Duodenal mucosa (tissue), 2 donors: ENCODE results near the gene TEDC1.

Source experiments
- H3K27ac ChIP-seq: one replicate; pipeline ENCODE4 v1.7.0; 2013; ENCODE audit warnings: low read depth, low read length
- H3K27me3 ChIP-seq, 2 donors: one replicate each; pipeline ENCODE4 v1.7.0; 2013; ENCODE audit warnings: low read length in 2 of 2, control low read depth in 1 of 2; ENCODE audit not compliant: insufficient read depth in 2 of 2, control insufficient read depth in 1 of 2
- H3K36me3 ChIP-seq, 2 donors: one replicate each; pipeline ENCODE4 v1.7.0; 2013; ENCODE audit warnings: low read length in 2 of 2, control low read depth in 1 of 2; ENCODE audit not compliant: insufficient read depth in 2 of 2, control insufficient read depth in 1 of 2
- H3K4me1 ChIP-seq, 2 donors: one replicate each; pipeline ENCODE4 v1.7.0; 2013; ENCODE audit warnings: low read length in 2 of 2, control low read depth in 1 of 2; ENCODE audit not compliant: insufficient read depth in 2 of 2, control insufficient read depth in 1 of 2
- H3K4me3 ChIP-seq, 2 donors: one replicate each; pipeline ENCODE4 v1.7.0; 2013; ENCODE audit warnings: low read length in 2 of 2, low read depth in 1 of 2
- H3K9ac ChIP-seq, 2 donors: one replicate each; pipeline ENCODE4 v1.7.0; 2013; ENCODE audit warnings: low read length in 2 of 2, low read depth in 1 of 2
- H3K9me3 ChIP-seq, 2 donors: one replicate each; pipeline ENCODE4 v1.7.0; 2013; ENCODE audit warnings: low read length in 2 of 2, control low read depth in 1 of 2; ENCODE audit not compliant: control insufficient read depth in 1 of 2

TEDC1 gene

GRCh38 chr14:105468621-105469241, 22.3 kb upstream of the TEDC1 start:
- H3K4me1 ChIP-seq: peaks cover 10 to 11% of the 10 kb centered on the region in 2 donors
- H3K9me3 ChIP-seq: no peaks in the 10 kb centered on the region
- H3K4me3 ChIP-seq: no peak overlapping the region
- peaks cover 0 to 5% of the 10 kb centered on the region in 2 donors for H3K27me3 ChIP-seq
- peaks cover 7 to 30% of the 10 kb centered on the region in 2 donors for H3K36me3 ChIP-seq
- no peak overlapping the region for H3K27ac ChIP-seq
- no peak overlapping the region for H3K9ac ChIP-seq

GRCh38 chr14:105469456-105470349, 21.3 kb upstream of the TEDC1 start:
- Histone ChIP-seq H3K36me3 (peaks cover 3 to 21% of the 10 kb centered on the region in 2 donors), H3K9ac (no peak overlapping the region), H3K4me3 (no peak overlapping the region), H3K4me1 (peaks cover 12 to 13% of the 10 kb centered on the region in 2 donors), H3K27me3 (peaks cover under 1 to 6% of the 10 kb centered on the region in 2 donors), H3K27ac (no peak overlapping the region), H3K9me3 (no peaks in the 10 kb centered on the region)

- Histone ChIP-seq H3K4me3 (no peak overlapping the region), H3K9ac (no peak overlapping the region), H3K4me1 (peaks cover 12 to 18% of the 10 kb centered on the region in 2 donors), H3K27me3 (peaks cover 9 to 11% of the 10 kb centered on the region in 2 donors), H3K9me3 (no peaks in the 10 kb centered on the region), H3K27ac (no peak overlapping the region), H3K36me3 (peaks cover 3 to 13% of the 10 kb centered on the region in 2 donors)
Measured at GRCh38 chr14:105470350-105471296, 20.4 kb upstream of the TEDC1 start.

- H3K9ac ChIP-seq: no peak overlapping the region
- H3K9me3 ChIP-seq: no peaks in the 10 kb centered on the region
- peaks cover 13 to 25% of the 10 kb centered on the region in 2 donors for H3K4me1 ChIP-seq
- H3K4me3 ChIP-seq: no peak overlapping the region
- peaks cover 3 to 13% of the 10 kb centered on the region in 2 donors for H3K36me3 ChIP-seq
- H3K27me3 ChIP-seq: peaks cover 15 to 19% of the 10 kb centered on the region in 2 donors
- no peak overlapping the region for H3K27ac ChIP-seq
Measured at GRCh38 chr14:105471297-105471821, 19.7 kb upstream of the TEDC1 start.

GRCh38 chr14:105471823-105472485, 19.1 kb upstream of the TEDC1 start:
- no peaks in the 10 kb centered on the region for H3K9me3 ChIP-seq
- peaks cover 18 to 31% of the 10 kb centered on the region in 2 donors for H3K4me1 ChIP-seq
- H3K27ac ChIP-seq: peak overlapping the region; percentile 32
- H3K9ac ChIP-seq: no peak overlapping the region
- no peak overlapping the region for H3K4me3 ChIP-seq
- peaks cover 1 to 9% of the 10 kb centered on the region in 2 donors for H3K36me3 ChIP-seq
- peaks cover 21 to 25% of the 10 kb centered on the region in 2 donors for H3K27me3 ChIP-seq

- Histone ChIP-seq H3K27ac (peak overlapping the region; percentile 32), H3K4me1 (peaks cover 23 to 34% of the 10 kb centered on the region in 2 donors), H3K27me3 (peaks cover 26 to 29% of the 10 kb centered on the region in 2 donors), H3K9ac (no peak overlapping the region), H3K9me3 (no peaks in the 10 kb centered on the region), H3K36me3 (peaks cover 0 to 6% of the 10 kb centered on the region in 2 donors), H3K4me3 (no peak overlapping the region)
Measured at GRCh38 chr14:105472486-105472991, 18.5 kb upstream of the TEDC1 start.

GRCh38 chr14:105473033-105473676, 17.9 kb upstream of the TEDC1 start:
- Histone ChIP-seq H3K36me3 (peaks cover 0 to under 1% of the 10 kb centered on the region in 2 donors), H3K27ac (peak overlapping the region; percentile 67), H3K4me1 (peaks cover 23 to 34% of the 10 kb centered on the region in 2 donors), H3K27me3 (peaks cover 29% of the 10 kb centered on the region in 2 donors), H3K9me3 (no peaks in the 10 kb centered on the region), H3K4me3 (peak overlapping the region; percentile 43 to 57), H3K9ac (peak overlapping the region in 1 of 2 donors; percentile 32)

GRCh38 chr14:105473677-105474482, 17.2 kb upstream of the TEDC1 start:
- Histone ChIP-seq H3K9ac (peak overlapping the region in 1 of 2 donors; percentile 32), H3K36me3 (no peaks in the 10 kb centered on the region), H3K4me3 (peak overlapping the region; percentile 43 to 57), H3K27me3 (peaks cover 29 to 31% of the 10 kb centered on the region in 2 donors), H3K4me1 (peaks cover 23 to 34% of the 10 kb centered on the region in 2 donors), H3K27ac (peak overlapping the region; percentile 67), H3K9me3 (no peaks in the 10 kb centered on the region)
